ENCODE data around the gene GDAP1L1.

DNA sequence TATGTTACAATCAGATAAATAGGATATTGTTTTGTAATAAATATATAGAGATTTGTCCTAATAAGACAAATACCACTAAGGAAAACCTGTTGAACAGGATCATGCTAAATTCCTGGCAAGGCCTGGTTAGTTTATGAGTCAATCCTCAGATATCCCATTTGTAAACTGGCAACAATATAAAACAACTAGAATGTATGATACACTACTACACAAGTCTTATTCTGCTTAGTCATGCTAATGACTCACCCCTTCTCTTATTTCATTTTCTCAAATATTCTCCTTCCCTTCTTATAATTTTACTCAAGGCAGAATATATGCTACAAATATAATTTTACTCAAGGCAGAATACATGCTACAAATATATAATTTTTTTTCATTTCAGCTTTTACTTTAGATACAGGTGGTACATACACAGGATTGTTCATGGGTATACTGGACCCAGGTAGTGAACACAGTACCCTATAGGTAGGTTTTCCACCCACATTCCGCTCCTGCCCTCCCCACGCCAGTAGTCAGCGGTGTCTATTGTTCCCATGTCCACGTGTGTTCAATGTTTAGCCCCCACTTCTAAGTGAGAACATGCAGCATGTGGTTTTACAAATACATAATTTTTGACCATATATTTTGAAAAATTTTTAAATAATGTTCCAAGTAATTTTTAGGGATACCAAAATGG, 42.8 kb upstream of the GDAP1L1 start:
- TF ChIP-seq, protein P1, sequence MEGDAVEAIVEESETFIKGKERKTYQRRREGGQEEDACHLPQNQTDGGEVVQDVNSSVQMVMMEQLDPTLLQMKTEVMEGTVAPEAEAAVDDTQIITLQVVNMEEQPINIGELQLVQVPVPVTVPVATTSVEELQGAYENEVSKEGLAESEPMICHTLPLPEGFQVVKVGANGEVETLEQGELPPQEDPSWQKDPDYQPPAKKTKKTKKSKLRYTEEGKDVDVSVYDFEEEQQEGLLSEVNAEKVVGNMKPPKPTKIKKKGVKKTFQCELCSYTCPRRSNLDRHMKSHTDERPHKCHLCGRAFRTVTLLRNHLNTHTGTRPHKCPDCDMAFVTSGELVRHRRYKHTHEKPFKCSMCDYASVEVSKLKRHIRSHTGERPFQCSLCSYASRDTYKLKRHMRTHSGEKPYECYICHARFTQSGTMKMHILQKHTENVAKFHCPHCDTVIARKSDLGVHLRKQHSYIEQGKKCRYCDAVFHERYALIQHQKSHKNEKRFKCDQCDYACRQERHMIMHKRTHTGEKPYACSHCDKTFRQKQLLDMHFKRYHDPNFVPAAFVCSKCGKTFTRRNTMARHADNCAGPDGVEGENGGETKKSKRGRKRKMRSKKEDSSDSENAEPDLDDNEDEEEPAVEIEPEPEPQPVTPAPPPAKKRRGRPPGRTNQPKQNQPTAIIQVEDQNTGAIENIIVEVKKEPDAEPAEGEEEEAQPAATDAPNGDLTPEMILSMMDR (conservative IDR thresholded peaks at IDR 0.05), result 0 out of 2 replicates have a peak, but pooled peaks have one; percentile 14
- no peak for TF ChIP-seq EZH2 (IDR thresholded peaks at IDR 0.05; ENCODE audit: low read depth)
